Putamen (tissue), 1 donor: Measurements from ENCODE around the gene SCAF4.

Source experiments
- DNase-seq: peaks from one replicate; pipeline ENCODE4 v3.0.0-alpha.2; 2016; ENCODE audit warnings: low spot score

Gene SCAF4

GRCh38 chr21:31713973-31714740, 17.8 kb downstream of the SCAF4 start:
- no peak for DNase-seq

DNA sequence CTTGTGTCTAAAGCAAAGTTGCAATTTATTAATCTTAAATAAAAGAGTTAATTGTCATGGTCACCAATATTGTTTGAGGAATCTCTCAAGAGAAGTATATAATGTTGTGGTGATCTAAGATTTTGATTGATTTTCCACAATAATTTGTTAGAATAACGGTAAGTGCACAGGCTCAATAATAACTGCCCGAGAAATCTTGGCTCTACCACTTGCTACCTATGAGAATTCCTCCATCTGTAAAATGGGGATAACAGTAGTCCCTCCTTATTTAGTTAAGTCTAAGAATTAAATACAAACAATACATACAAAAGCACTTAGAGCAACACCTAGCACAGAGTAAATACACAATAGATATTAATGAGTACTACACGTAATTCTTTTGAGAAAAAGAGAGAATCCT, 18.8 kb downstream of the SCAF4 start:
- no peak for DNase-seq

DNA sequence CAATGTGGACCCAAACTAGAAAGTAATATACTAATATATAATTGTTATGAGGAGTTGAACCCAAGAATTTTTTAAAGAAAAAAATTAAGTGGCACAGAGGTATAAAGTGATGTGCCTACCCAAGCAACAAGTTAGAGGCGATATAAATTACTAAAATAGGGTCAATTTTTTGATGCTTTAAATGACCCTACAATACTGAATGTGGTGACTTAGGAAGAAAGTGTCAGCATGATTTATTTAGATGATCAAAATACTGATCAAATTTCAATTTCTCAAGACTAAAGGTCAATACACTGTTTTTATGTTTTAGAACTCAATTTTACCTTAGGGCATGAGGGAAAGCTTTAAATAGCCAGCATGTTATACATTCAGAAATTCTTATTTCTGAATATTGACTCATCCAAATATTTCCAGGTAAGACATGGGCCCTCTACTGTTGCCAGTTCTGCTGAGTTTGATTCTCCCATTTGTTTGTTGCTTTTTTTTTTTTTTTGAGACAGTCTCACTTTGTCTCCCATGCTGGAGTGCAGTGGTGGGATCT, 20.1 kb downstream of the SCAF4 start:
- DNase-seq = no peak

DNA sequence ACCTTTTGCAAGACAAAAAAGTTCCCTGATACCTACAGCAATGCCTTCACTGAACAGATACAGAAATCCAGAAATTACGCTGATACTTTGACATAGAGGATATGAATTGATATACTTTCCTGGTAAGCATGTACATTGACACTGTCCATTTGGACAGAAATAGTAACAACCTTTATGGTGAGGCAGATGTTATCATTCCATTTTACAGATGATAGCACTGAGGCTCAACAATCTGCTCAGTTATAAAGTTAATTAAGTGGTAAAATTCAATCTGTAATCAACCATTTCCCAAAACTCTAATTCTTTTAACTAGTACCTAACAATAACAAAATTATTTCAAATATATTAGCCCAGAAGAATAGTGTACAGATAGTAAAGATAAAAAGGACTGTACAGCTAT, 20.6 kb downstream of the SCAF4 start:
- DNase-seq = no peak

DNA sequence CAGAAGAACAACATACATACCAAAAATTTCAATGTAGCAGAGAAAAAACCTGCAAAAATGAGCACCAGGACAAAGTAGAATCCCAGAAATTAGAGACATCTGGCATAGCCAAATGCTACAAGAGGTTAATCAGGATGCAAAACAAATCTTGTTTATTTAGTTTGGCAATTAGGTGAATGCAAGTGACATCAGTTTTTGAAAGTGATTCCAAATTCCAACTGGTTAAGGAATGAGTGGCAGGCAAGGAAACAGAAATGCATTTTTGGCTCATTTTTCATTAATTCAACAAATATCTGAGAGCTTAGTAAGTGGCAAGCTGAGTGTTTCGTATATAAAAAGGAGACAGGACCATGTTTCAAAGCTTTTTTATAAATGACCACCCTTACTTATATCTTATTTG, 21.3 kb downstream of the SCAF4 start:
- no peak for DNase-seq

DNA sequence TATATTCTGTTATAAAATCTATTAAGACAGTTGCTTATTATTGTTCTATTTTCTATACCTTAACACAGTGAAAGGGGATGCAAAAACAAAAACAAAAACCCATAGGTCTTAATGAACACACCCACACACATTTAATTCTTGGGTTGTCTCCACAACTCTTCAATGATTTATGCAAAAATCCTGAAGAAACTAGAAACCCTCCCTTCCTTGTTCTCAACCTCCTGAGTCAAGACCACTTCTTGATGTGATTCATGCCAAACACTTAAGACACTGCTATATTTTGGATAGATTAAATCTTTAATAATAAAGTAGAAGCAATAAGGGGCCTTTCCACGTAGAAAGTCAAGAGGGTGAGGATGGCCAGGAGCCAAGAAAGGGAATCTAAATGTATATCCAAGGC, 23.4 kb downstream of the SCAF4 start:
- DNase-seq = no peak

DNA sequence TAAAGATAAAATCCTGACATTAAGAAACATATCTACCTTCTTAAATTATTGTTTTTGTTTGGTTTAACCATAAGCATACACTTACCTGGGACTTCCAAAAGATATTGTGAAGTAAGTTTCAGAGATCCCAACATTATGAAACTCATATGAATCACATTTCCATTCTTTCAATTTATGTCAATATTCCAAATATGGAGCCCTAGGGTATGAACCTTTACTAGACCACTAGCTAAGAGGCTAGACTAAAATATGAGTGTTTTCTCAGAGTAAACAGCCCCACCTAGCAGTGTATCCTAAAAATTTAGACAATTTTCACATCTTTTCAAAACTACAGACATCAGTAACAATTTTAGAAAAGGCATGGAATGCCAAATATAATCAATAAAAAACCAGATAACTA, 24.4 kb downstream of the SCAF4 start:
- DNase-seq = no peak

GRCh38 chr21:31706562-31706961, 25.4 kb downstream of the SCAF4 start:
- DNase-seq = no peak

GRCh38 chr21:31700040-31700439, 31.9 kb downstream of the SCAF4 start:
- DNase-seq = no peak

GRCh38 chr21:31698461-31698860, 33.5 kb downstream of the SCAF4 start:
- DNase-seq = no peak

DNA sequence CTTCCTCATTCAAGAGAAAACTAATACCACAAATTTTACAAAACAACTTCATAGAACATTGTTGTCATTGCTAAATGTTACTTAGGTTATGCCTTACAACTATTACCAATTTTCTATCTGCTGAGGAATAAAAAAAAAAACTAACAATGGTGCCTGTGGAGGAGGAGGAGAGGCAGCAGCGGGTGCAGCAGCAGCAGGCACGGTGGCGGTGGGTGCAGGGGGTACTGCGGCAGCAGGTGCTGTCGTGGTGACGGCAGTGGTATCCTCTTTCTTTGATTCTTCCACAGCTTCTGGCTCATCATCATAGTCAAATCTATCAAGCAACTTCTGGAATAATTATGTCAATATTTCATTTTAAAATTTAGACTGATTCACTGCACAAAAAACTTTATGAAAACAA, 35.5 kb downstream of the SCAF4 start:
- DNase-seq = no peak

DNA sequence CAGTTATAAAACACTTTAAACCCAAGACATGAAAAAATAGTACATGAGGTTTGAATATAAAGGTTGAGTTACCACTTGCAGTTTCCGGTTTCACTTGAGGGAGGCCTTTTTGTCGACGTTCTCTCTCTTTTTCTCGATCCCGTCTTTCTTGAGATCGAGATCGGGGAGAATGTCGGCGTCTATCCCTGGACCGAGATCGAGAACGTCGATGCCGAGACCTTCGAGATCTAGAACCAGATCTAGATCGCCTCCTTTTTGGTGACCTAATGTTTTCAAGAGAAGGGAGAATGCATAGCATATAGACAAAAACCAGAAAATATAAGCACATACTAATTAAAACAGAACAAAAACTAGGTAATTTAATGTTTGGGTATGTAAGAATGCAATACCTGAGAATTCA, 38.7 kb downstream of the SCAF4 start:
- DNase-seq = no peak

DNA sequence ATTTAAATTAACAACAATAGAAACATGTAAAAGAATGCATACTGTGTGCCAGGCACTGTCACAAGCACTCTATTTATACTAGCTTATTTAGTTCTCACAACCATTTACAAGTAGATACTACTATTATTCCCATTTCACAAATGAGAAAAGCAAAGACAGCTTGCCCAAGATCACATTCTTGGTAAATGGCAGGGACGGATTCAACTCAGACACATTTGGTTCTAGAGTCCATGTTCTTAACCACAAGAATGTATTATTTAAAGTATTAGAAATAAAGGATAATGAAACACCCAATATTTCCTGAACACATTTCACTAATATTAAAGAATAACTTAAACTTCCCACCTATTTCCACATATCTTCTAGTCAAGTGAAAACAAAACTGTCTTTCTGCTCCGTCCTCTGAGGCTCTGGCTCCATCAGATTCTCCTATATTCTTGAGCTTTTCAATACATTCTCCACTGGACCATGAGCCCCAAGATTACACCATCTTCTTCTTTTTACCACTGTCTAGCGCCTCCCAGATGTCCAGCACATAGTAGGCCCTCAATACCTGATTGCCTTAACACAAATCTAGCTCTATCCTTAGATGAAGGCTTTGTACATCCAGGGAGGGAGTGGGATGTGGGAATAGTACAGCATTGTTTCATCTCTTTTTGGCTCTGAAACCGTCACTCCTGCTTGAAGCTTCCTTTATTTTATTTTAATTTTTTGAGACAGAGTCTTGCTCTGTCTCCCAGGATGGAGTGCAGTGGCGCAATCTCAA, 43.1 kb downstream of the SCAF4 start:
- DNase-seq = no peak

DNA sequence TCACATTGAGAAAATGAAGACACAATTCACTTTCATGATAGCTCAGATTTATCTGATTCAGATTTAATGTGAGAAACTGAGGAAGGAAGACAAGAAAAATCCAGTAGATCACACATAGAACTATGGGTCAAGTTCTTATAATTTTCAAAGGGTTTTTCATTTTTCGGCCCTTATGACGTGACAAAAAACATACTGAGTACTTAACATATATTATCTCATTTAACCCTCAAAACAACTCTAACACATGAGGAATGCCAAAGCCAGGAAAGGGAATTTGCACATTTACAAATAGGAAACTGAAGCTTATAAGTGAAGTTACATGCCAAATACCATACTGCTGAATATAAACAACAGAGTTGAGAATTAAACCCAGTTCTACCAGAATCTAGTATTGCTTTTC, 44.8 kb downstream of the SCAF4 start:
- no peak for DNase-seq

DNA sequence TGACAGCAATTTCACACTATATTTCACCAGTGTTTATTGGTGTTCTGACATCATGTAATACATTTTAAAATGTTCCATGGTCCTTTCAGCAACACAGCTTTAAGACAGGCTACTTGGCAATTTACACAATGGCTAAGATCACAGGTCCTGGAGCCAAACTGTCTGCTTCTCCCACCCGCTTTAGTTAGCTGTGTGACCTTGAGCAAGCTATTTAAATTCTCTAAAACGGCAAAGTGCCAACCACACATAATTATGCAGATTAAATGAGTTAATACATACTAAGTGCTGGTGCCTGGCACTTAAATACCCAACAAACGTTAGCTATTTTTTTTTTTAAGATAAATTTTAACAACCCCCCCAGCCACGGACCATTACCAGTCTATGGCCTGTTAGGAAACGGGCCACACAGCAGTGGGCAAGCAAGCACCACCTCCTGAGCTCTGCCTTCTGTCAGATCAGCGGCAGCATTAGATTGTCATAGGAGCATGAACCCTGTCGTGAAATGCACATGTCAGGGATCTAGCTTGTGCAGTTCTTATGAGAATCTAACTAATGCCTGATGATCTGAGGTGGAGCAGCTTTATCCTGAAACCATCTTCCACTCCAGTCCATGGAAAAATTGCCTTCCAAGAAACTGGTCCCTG, 45.5 kb downstream of the SCAF4 start:
- DNase-seq = no peak

- DNase-seq = no peak
Observed at GRCh38 chr21:31684918-31685317, 47.0 kb downstream of the SCAF4 start.

GRCh38 chr21:31683029-31683428, 48.9 kb downstream of the SCAF4 start:
- no peak for DNase-seq

GRCh38 chr21:31682620-31683019, 49.3 kb downstream of the SCAF4 start:
- DNase-seq = no peak

DNA sequence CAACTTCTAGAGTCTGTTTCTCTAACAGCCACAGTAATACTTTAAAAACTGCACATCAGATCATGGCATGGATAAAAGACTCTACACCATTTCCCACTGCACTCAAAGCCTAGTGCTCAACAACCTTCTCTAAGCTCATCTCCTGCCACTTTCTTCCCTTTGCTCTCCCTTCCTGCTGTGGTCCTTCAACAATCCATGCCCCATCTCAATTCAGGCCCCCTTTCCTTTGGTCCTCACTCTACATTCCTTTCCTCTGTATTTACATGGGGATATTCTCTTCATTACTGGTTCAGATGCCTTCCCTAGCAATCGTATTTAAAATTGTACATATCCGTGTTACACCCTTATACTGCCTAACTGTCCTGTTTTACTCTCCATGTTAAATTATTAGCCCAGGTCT, 53.4 kb downstream of the SCAF4 start:
- no peak for DNase-seq

GRCh38 chr21:31677047-31677446, 54.9 kb downstream of the SCAF4 start:
- no peak for DNase-seq

DNA sequence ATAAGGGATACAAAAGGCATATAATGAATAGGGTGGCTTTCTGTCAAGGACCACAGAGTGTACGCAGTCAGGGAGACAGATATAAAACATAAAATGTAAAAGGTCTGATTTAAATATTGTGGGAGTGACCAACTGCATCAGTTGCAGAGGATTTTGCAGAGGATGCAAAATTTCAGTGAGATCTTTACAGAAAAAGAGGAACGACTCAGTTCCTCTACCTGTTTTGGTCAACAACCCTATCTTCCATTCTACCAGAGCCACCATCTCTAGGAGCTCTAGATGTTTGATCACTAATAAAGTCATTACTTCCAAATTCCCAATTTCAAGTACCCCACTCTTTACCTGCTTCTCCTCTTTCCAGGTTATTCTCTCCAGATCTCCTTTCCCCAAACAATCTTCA, 56.0 kb downstream of the SCAF4 start:
- no peak for DNase-seq

- no peak for DNase-seq
Observed at GRCh38 chr21:31675318-31675717, 56.6 kb downstream of the SCAF4 start.
